Smooth muscle cell (in vitro differentiated cells): ENCODE measurements around the gene ZC3H18. TPM values are rescaled to one million over a fixed set of nuclear protein-coding genes. Genes with fewer than 3 reads are reported as not detected.

Experiments used
- DNase-seq: peaks from one replicate; lab custom pipeline; 2025; ENCODE audit not compliant: unreplicated experiment; lab: John Stamatoyannopoulos, UW
- H2AFZ ChIP-seq: fragments of 200-600 bp; sonication (generic); 2 replicates; pipeline ENCODE4 v1.6.0; 2016; ENCODE audit warnings: antibody characterized with exemption, low read depth, mild to moderate bottlenecking
- H3F3A ChIP-seq: fragments of 200-600 bp; sonication (generic); 2 replicates; pipeline ENCODE4 v1.6.0; 2017; ENCODE audit warnings: antibody characterized with exemption, low read depth
- H3K27ac ChIP-seq: fragments of 200-600 bp; sonication (generic); 2 replicates; pipeline ENCODE4 v1.5.1; 2016; ENCODE audit warnings: low read depth, mild to moderate bottlenecking
- H3K27me3 ChIP-seq: fragments of 200-600 bp; sonication (generic); 2 replicates; pipeline ENCODE4 v1.6.1; 2016; ENCODE audit warnings: low read depth, mild to moderate bottlenecking
- H3K36me3 ChIP-seq: fragments of 200-600 bp; sonication (generic); 2 replicates; pipeline ENCODE4 v1.5.1; 2016; ENCODE audit warnings: low read depth
- H3K4me1 ChIP-seq: fragments of 200-600 bp; sonication (generic); 2 replicates; pipeline ENCODE4 v1.5.1; 2016; ENCODE audit warnings: low read depth
- H3K4me2 ChIP-seq: fragments of 200-600 bp; sonication (generic); 2 replicates; pipeline ENCODE4 v1.6.0; 2016; ENCODE audit warnings: mild to moderate bottlenecking
- H3K4me3 ChIP-seq: fragments of 200-600 bp; sonication (generic); 2 replicates; pipeline ENCODE4 v1.5.1; 2016; ENCODE audit warnings: mild to moderate bottlenecking
- H3K79me2 ChIP-seq: fragments of 200-600 bp; sonication (generic); 2 replicates; pipeline ENCODE4 v1.6.0; 2016; ENCODE audit warnings: low read depth, mild to moderate bottlenecking
- H3K9ac ChIP-seq: fragments of 200-600 bp; sonication (generic); 2 replicates; pipeline ENCODE4 v1.6.0; 2016; ENCODE audit warnings: low read depth
- H3K9me3 ChIP-seq: fragments of 200-600 bp; sonication (generic); replicated peaks from 2 replicates; pipeline ENCODE4 v1.5.1; 2016; ENCODE audit warnings: low read depth
- H4K20me1 ChIP-seq: fragments of 200-600 bp; sonication (generic); 2 replicates; pipeline ENCODE4 v1.6.0; 2016; ENCODE audit warnings: low read depth
- WGBS: methylation state at CpG from one replicate; pipeline ENCODE4 v1.1.7; 2016; ENCODE audit warnings: low lambda C conversion rate; 5-methylcytosine and 5-hydroxymethylcytosine counted together
- polyA plus RNA-seq: library from polyadenylated mRNA; unstranded; fragments of >200 nt; fragmentation: Nextera tagmentation; extraction: Ambion mirVana; gene quantifications from 2 replicates; pipeline ENCODE4 v1.2.1, GENCODE V29; 2016
- total RNA-seq: library from RNA; depleted of rRNA; stranded (reverse); fragments of >200 nt; gene quantifications from 2 replicates; pipeline ENCODE4 v1.2.3, GENCODE V29; 2014
- TF ChIP-seq, protein P1 (sequence below): fragments of 200-600 bp; sonication (generic); IDR thresholded peaks from 2 replicates; pipeline ENCODE4 v1.5.1; 2017; ENCODE audit warnings: borderline replicate concordance, mild to moderate bottlenecking, antibody characterized with exemption; ENCODE audit not compliant: insufficient read depth, poor library complexity, severe bottlenecking

ZC3H18 gene
- total and polyA plus RNA-seq, 2 experiments from 2014 or later = 14.6 to 30.4 TPM

GRCh38 chr16:88548131-88548874 lies 21.9 kb upstream of the ZC3H18 start:
- Histone ChIP-seq H3K9ac (no peak overlapping the region), H2AFZ (no peak overlapping the region), H3K4me1 (no peaks in the 10 kb centered on the region), H3F3A (no peaks in the 10 kb centered on the region), H3K79me2 (no peaks in the 10 kb centered on the region), H3K4me3 (no peak overlapping the region), H3K27ac (no peak overlapping the region), H3K36me3 (no peaks in the 10 kb centered on the region), H3K9me3 (peaks cover 8% of the 10 kb centered on the region), H3K4me2 (no peak overlapping the region), H3K27me3 (peaks cover 27% of the 10 kb centered on the region), H4K20me1 (no peaks in the 10 kb centered on the region)
- WGBS = 89% methylated on average over 13 of the region's 15 CpGs
- TF ChIP-seq, protein P1, sequence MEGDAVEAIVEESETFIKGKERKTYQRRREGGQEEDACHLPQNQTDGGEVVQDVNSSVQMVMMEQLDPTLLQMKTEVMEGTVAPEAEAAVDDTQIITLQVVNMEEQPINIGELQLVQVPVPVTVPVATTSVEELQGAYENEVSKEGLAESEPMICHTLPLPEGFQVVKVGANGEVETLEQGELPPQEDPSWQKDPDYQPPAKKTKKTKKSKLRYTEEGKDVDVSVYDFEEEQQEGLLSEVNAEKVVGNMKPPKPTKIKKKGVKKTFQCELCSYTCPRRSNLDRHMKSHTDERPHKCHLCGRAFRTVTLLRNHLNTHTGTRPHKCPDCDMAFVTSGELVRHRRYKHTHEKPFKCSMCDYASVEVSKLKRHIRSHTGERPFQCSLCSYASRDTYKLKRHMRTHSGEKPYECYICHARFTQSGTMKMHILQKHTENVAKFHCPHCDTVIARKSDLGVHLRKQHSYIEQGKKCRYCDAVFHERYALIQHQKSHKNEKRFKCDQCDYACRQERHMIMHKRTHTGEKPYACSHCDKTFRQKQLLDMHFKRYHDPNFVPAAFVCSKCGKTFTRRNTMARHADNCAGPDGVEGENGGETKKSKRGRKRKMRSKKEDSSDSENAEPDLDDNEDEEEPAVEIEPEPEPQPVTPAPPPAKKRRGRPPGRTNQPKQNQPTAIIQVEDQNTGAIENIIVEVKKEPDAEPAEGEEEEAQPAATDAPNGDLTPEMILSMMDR = no peak
- no peak for DNase-seq

DNA sequence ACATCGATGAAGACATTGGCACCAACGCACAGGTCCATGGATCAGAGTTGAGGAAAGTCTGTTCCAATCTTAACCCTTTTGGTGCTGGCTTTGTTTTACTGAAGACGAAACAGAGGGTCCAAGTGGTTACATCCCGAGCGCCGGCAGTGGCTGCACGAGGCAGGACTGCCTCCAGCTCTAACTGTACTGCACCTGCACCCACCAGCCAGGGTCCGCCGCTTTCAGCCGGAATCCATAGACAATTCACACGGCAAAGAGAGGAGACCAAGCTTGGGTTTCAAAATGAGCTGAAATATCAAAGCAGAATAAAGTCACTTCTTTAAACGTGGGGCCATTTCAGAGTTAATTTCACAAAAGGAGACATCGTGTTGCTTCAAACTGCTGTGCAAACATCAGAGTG lies 21.2 kb upstream of the ZC3H18 start:
- no peak overlapping the region for H3K4me2 ChIP-seq
- H2AFZ ChIP-seq = no peak overlapping the region
- peaks cover 6% of the 10 kb centered on the region for H3K9me3 ChIP-seq
- H3F3A ChIP-seq = no peaks in the 10 kb centered on the region
- DNase-seq = no peak
- H3K27ac ChIP-seq = no peak overlapping the region
- no peak overlapping the region for H3K4me3 ChIP-seq
- H3K4me1 ChIP-seq = no peaks in the 10 kb centered on the region
- H3K27me3 ChIP-seq = peaks cover 27% of the 10 kb centered on the region
- H4K20me1 ChIP-seq = no peaks in the 10 kb centered on the region
- no peaks in the 10 kb centered on the region for H3K79me2 ChIP-seq
- H3K36me3 ChIP-seq = no peaks in the 10 kb centered on the region
- WGBS = 89% methylated on average over 13 of the region's 13 CpGs
- no peak overlapping the region for H3K9ac ChIP-seq
- TF ChIP-seq, protein P1 = no peak

GRCh38 chr16:88549671-88550245 lies 20.4 kb upstream of the ZC3H18 start:
- TF ChIP-seq, protein P1 = no peak
- H3K4me1 ChIP-seq = no peaks in the 10 kb centered on the region
- DNase-seq = no peak
- no peak overlapping the region for H2AFZ ChIP-seq
- H3K4me3 ChIP-seq = no peak overlapping the region
- H3K36me3 ChIP-seq = no peaks in the 10 kb centered on the region
- no peak overlapping the region for H3K9ac ChIP-seq
- no peak overlapping the region for H3K4me2 ChIP-seq
- 88% methylated on average over 11 of the region's 12 CpGs for WGBS
- H3K27me3 ChIP-seq = peaks cover 27% of the 10 kb centered on the region
- H4K20me1 ChIP-seq = no peaks in the 10 kb centered on the region
- no peak overlapping the region for H3K27ac ChIP-seq
- no peaks in the 10 kb centered on the region for H3K9me3 ChIP-seq
- no peaks in the 10 kb centered on the region for H3K79me2 ChIP-seq
- no peaks in the 10 kb centered on the region for H3F3A ChIP-seq
